Cortex of kidney (tissue), 1 donor: ENCODE results near the gene B3GAT1.
"Not testable (repeated sequence)": the region's sequence is repeated elsewhere in the genome, so short reads cannot be mapped to it uniquely, and the experiment has no call there.

Experiments used
- DNase-seq: peaks from one replicate; lab custom pipeline; 2025; lab: John Stamatoyannopoulos, UW

The B3GAT1 gene

DNA sequence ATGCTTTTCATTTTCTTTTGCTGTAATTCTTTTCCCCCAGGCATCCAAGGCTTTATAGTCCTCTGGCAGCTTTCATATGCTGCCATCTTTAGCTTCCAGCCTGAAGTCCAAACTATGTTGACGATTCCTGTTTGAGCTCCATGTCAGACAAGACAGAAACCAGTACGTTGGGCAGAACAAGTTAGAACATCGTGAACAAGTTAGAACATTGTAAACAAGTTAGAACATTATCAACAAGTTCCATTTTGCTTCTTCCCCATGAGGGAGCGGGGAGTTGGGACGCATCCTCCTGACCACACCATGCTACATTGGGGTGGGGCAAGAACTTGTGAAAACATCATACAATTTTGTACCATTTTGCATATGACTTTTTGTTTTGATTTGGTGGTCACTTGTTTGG, 56.4 kb downstream of the B3GAT1 start:
- DNase-seq = no peak

DNA sequence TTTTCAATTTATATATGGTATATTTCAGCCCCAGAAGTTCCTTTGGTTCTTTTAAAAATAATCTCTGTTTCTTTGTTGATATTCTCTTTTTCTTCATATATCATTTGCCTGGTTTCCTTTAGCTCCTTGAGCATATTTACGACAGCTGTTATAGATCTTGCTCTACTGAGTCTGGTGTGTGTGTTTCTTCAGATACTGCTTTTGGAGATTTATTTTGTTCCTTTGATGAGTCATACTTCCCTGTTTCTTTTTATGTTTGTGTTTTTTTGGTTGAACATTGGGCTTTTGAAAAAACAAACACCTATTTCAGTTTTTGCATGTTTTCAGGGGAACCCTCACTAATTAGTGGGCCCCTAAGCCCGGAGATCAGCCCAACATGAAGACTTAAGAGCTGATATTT, 56.9 kb downstream of the B3GAT1 start:
- no peak for DNase-seq

DNA sequence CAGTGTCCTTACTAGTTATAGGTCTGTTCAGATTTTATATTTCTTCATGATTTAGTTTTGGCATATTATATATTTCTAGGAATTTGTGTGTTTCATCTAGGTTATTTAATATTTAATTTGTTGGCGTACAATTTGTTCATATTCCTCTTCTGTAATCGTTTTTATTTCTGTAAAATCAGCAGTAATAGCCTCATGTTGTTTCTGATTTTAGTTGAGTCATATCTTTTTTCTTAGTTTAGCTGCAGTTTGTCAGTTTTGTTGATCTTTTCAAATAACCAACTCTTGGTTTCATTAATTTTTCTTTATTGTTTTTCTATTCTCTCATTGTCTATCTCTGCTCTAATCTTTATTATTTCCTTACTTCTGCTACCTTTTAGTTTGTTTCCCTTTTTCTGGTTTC, 59.9 kb downstream of the B3GAT1 start:
- no peak for DNase-seq

DNA sequence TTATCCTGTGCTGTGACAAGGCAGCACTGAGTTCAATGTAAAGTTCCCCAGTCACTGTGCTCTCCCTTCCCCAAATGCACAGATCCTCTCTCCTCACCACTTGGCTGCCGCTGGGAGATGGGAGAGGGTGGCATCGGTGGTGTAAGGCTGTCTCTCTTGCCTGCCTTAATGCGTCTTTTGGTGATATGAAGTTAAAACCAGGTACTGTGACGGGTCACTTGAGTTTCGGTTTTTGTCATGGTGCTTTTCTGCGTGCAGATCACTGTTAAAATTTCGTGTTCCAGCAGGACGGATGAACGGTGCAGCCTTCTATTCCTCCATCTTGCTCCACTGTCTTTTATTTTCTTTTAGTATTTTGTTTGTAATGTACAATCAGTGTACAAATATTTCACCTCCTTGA, 61.7 kb downstream of the B3GAT1 start:
- DNase-seq = no peak

DNA sequence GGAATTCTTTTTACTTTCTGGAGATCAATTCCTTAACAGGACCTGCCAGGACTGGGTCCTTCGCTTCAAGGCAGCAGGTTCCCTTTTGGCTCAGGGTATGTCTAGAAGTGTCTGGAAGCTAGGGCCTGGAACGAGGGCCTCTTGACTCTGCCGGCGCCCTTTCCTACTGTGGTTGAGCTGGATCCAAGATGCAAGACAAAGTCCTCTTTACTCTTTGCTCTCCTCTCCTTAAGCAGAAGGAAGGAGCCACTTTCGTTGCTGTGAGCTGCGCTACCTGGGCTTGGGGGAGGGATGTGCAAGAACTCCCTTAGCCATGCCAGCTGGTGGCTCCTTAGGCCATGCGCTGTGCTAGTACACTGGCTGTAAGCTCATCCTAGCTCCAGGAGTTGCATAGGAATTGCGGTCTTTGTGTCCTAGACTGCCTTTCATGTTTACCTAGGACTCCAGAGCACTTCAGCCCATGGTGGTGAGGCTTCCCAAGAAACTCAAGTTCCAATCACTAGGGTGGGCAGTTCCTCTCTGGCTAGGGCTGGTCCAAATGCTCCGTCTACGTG, 62.2 kb downstream of the B3GAT1 start:
- DNase-seq = no peak

DNA sequence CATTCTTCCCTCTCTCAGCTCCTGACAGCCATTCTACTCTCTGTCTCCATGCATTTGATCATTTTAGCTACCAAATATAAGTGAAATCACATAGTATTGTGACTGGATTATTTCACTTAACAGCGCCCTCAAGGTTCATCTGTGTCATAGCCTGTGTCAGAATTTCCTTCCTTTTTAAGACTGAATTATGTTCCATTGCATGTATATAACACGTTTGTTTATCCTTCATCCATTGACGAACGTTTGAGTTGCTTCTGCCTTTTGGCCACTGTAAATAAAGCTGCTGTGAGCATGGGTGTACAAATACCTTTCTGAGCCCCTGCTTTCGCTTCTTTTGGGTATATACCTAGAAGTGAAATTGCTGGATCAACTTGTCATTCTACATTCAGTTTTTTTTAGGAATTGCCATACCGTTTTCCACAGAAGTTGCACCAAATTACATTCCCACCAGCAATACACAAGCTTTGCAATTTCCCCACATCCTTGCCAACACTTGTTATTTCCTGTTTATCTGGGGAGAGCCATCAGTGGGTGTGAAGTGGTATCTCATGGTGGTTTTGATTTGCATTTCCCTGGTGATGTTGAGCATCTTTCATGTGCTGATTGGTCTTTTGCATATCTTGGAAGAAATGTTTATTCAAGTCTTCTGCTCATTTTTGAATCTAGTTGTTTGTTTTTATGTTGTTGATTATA, 62.8 kb downstream of the B3GAT1 start:
- DNase-seq = no peak

DNA sequence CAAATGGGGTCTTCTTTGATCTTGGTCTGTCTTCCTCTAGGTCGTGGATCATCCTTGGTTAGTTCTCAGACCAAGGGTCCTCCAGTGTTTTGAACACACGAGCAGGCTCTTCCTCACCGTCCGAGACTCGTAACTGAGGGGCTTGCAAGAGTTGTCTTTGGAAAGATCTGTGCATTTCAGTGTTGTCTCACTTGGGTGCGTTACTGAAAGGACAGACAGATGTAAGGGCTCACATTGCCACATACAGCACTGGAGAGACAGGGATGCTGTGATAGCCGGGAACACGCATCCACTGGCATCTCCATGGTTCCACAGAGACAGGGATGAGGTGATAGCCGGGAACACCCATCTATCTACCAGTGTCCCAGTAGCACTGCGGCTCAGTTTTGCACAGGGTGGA, 64.6 kb downstream of the B3GAT1 start:
- no peak for DNase-seq

DNA sequence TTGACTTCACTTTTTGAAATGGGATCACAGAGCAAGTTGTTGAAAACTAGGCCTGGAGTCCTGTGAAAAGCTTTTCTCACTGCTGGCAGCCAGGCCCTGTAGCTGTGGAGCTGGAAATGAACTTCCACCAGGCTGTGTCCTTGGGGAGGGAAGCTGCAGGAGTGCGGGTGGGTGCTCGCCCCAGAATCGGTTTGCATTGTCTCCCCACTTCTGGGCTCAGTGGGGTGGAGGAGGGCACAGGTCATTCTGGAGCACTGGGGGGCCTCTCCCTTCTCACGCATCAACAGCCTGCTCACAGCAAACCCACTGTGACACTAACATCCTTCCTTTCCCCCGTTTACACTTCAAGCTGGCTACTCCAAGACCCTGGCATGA, 65.1 kb downstream of the B3GAT1 start:
- no peak for DNase-seq

DNA sequence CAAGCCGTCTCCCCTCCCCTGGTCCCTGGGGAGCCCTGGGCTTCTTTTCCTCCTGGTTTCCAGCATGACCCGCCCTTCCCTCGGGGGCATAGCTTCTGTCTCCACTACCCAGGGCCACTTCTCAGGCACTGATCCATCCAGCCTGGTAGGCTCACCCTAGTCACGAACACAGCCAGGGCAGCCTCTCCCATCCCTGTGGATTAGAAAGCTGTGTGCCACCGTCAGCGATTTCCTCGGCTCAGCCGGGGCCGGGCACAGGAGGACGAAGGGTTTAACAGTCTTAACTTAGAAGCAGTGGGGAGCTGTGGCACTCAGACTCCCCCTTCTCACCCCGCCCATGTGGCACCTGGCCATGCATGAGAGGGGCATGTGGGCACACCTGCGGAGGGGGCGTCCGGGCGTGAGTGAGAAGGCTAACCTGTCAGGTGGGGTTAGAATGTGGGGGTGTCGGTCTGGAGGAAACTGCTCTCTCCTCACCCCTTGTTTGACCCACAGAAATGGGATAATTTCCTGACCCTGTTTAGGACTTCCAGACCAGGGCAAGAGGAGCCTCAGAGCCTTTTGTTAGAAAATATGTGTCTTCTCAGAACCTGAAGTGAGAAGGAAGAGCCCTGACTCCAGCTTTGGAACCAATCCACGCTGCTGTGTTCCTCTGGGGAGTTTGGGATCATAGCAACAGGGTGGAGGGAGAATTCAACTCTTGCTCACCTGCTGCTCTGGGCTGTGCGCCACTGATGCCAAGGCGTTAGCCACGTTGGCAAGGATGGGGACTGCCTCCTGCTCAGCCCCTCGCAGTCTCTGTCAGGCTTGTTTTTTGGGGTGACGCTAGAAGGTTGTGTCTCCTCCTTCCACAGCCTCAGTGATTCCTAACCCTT, 65.7 kb downstream of the B3GAT1 start:
- DNase-seq = no peak

DNA sequence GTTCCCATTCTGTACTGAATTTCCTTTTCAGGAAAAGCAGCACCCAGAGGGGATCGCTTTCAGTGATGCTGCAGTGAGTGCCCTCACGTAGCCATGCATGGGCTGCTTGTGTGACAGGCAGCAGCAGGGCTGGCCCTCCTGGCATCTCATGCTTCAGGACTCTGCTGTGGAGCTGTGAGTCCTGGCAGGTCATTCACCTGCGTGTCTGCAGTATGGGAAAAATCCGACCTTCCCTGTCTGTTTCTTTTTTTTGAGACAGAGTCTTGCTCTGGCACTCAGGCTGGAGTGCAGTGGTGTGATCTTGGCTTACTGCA, 66.8 kb downstream of the B3GAT1 start:
- DNase-seq = no peak

DNA sequence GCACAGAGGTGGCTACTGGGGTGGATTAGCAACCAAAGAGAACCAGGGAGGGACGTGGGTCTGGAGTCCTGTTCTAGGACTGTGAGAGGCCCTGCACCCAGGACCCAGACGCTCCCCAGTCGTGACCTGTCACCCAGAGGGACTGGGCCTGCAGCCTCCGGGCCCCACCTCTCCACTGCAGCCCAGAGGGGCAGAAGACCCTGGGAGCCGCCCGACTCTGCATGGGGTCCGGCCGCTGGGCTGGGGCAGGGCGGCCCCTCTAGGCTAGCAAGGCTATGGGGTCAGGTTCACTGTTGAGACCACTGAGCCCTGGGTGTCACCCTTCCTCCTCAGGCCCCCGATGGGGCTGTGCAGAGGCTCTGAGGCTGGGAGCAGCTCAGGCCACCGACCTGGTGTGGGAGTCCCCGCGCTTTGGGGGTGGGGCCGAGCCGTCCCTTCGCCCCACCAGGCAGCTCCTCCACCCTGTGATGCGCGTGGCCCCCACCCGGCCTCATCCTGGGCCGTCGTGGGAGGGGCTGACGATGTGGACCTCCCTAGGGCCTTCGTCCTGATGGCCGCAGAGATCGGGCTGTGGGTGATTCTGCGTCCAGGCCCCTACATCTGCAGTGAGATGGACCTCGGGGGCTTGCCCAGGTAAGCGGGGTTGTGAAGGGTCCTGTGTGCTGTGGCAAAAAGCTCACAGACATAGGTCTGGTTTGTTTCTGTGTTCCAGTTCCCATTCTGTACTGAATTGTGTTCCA, 67.4 kb downstream of the B3GAT1 start:
- not testable (repeated sequence) for DNase-seq

DNA sequence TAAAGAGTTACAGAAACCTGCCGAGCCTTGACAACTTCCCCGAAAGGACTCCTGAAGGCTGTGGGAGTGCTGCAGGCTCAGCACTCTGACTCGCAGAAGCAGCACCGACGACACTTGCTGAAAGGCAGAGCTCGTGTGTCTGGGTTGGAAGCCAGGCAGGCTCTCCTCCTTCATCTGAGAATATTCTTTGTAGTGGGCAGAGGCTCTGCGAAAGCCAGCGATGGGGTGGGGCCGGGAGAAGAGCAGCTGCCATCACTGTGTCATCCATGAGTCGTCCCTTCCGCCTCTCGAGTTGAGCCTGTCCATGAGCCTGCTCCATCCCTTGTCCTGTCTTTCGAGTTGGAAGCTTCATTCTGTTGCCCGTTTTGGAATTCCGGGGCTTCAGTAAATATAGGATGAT, 68.4 kb downstream of the B3GAT1 start:
- no peak for DNase-seq

DNA sequence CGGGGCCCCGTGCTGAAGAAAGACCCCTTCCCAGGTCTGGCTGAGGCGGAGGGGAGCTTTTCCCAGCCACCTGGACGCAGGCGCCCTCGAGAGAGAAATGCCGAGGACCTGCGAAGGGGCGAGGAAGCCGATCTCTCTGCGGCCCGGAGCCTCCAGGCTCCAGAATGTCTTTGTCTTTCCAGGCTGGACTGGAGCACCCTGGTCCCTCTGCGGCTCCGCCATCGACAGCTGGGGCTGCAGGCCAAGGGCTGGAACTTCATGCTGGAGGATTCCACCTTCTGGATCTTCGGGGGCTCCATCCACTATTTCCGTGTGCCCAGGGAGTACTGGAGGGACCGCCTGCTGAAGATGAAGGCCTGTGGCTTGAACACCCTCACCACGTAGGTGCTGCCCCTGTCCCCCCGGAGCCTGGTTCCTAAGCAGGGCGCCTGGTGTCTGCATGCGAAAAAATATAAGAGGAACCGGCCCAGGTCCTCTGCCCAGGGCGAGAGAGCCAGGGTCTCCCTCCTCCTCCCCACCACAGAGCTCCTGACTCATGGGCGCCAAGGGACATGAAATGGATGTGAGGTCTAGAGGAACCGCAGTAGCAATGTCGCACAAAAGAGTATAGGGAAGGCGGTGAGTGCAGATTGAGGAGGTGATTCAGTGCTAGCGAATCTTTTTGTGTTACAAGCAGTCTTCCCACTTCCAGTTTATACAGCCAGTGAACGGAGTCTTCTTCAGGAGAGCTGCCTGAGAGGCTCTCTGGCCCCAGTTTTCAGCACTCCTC, 69.3 kb downstream of the B3GAT1 start:
- no peak for DNase-seq

DNA sequence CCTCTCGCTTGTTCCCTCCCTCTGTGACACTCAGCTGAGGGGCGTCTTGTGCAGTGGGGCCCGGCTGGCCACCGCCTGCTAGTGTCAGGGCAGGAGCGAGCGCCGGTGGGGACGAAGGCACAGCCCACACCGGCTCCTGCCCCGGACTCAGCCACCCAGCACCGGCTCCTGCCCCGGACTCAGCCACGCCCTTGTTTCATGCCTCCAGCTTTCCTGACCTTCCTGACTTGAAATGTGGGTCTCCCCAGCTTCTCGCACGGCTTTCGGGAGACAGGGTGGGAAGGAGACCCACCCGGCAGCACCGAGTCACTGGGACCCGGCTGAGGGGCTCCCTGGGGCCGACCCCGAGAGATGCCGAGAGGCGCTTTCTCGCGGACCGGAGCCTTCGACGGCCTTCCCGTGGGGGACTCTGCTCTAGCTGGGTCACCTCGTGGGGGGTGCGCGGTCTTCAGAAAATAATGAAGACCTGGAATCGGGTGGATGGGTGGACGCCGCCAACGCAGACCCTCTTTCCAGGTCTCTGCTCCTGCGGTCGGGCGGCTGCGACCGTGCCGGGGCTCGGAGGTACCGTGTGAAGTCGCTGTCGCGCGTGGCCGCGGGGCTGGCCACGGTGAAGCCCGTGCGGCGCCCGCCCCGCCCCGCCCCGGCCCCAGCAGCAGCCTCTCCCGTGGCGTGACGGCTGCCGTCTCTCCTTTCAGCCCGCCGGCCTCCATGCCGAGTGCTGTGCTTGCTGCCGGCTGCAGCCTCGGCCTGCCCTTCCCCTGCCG, 70.1 kb downstream of the B3GAT1 start:
- no peak for DNase-seq

DNA sequence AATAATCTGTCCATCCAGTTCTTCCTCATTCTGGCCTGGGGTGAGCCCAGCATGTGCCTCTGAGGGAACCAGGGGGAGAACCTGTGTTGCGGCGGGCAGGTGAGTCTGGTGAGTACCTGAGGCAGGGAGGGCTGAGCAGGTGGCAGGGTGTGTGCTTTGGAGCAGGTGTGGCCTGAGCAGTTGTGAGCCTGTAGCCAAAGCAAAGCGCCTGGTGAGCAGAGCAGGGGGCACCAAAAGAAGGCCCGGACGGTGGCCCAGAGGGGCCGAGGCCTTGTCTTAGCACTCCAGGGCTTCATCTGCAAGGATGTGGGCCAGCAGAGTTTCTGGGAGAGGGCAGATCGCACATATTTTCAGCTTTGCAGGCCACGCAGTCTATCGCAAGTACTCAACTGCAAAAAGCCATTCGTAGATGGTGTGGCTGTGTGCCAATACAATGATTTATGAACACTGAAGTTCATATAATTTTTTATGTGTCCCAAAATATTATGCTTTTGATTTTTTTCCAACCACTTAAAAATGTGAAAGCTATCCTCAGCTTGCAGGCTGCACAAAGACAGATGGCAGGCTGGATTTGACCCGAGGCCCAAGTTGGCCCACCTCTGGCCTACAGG, 71.6 kb downstream of the B3GAT1 start:
- no peak for DNase-seq

DNA sequence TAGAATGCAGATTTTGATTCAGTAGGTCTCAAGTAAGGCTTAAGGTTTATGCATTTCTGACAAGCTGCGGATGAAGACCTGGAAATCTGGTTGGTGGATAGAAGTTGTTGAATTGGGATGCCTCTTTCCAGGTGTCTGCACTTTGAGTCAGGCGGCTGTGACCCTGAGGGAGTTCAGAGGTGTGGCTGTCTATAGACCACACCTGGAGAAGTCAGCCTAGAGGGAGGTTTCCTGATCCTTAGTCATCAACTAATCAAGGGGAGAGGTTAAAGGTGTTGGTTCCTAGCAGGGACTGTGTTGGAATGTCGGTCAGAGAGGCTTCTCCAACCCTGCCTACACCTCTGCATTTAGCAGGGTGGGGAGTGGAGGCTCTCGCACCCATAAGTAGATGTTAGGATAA, 72.3 kb downstream of the B3GAT1 start:
- no peak for DNase-seq

DNA sequence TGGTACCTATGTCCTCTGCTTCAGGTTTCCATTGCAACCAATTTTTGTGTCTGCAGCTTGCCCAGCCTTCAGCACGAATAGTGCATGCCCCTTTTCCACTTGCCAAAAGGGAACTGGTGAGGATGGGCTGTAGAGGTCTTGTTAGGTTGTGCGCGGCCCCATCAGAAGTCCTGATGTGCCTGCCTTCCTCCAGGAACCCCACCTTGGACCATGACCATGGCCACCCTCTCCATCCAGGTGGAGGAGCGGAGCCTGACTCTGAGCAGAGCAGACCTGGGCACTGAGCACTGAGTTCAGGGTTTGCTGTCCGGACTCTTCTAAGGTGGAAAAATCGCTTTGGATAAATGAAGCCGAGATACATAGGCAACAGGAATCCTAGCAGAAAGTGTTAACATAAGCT, 73.4 kb downstream of the B3GAT1 start:
- no peak for DNase-seq

DNA sequence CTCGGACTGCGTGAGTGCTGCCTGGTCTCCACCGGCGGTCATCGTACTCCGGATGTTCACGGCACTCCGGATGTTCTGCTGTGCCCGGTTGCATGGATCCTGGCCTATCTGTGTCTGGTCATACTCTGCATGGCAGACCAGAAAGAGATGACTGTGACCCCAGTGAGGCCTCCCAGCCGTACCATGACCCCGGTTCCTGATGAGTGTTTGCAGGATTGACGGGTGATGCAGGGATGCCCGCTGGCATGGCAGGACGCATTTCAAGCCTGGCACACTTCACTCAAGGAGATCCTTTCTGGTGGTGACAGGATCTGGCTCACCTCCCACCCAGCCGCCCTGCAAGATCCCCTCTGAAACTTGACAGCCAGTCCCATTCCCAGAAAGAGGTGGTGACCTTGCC, 74.0 kb downstream of the B3GAT1 start:
- DNase-seq = no peak

DNA sequence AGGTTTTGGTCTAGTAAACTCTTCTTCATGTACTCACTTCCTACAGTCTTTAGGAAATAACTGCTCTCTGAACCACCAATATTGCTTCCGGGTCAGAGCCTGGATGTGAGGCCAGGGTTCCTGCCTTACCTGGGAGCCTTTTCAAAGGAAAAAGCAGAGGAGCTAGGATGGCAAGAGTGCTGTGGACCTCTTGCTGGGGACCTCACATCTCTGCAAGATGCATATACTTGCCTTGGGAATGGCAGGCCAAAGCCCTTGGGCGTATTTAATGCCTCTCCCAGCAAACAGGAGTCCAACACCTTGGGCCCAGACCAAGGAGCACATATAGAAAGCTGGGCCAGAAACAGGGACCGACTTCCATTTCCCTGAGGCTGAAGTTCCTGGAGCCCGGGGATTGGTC, 75.0 kb downstream of the B3GAT1 start:
- no peak for DNase-seq

DNA sequence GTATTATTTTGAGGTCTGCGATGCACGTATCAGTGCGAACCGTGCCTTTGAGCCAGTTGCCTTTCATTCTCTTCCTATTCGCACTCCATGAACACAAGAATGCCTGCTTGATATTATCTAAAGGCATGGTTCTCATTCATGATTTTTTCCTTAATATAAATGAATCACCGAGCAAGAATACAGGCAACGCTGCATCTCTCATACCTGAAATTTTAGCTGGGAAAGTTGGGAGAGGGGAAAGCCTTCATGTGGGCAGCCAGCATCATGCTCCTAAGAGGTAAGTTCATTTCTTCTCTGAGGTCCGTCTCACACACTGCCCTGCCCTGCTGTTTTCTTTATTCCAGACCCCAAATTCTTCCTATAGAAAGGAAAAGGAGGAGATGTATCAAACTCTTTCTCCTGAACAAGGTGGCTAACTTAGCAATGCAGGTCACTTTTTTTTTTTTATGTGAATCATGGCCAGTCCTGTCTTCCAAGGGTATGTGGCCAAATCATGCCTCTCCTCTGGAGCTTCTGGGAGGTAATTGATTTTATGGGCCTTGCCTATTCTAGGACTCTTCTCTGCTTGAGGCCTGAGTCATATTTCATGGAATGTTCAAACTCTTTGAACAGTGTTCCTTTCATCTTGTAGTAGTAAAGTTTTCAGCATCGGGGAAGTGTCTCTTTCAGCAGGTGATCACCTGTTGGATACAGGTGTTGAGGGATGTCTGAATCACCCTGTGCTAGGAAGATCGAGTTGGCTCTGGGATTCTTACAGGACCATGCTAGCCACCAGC, 77.1 kb downstream of the B3GAT1 start:
- no peak for DNase-seq
